ENCODE results near the gene BAIAP2L2.
"Not testable (repeated sequence)": the region's sequence is repeated elsewhere in the genome, so short reads cannot be mapped to it uniquely, and the experiment has no call there.

BAIAP2L2 gene

DNA sequence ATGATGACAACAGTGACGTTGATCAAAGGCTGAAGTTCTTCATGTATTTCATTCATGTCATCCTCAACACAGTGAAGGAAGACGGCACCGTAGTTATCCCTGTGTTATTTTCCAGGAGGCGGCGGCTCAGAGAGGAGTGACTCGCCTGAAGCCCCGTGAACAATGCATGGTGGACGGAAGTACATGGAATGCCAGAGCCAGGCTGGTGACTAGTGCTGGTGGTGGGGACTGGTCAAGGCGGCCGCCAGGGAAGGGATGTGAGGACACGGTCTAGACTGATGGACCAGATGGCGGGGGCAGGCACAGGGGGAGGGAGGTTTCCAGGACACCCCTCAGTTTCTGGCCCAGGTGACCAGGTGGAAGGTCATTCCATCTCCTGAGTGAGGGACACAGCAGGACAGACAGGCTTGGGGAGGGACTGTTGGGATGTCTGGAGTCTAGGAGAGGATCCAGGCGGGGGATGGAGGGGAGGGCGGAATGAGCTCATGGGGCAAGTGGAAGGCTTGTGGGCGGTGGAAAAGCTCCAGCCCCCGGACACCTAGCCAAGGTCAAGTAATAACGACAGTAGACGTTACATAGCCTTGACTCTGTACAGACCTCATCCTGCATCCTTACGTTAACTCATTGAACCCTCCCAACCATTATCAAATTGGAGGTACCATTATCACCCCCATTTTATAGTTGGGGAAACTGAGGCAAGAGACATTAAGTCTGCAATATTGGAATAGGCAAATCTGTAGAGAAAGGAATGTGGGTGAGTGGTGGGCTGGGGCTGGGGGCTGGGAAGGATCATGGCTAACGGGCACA lies 69.3 kb downstream of the BAIAP2L2 start:
- no peaks in the 10 kb centered on the region for H3K36me3 ChIP-seq
- no peaks in the 10 kb centered on the region for H3K27me3 ChIP-seq
- no peak overlapping the region for H3K27ac ChIP-seq
- no peak overlapping the region for H3K9ac ChIP-seq
- no peak overlapping the region for H3K4me2 ChIP-seq
- no peak overlapping the region for H3K4me3 ChIP-seq
- H3K4me1 ChIP-seq = peaks cover 24% of the 10 kb centered on the region
- H4K20me1 ChIP-seq = no peaks in the 10 kb centered on the region
- H3K9me3 ChIP-seq = no peaks in the 10 kb centered on the region
- TF ChIP-seq Cebpa-rat (IDR thresholded peaks at IDR 0.05) = no peak

GRCh38 chr22:38038890-38039812 lies 71.3 kb downstream of the BAIAP2L2 start:
- no peaks in the 10 kb centered on the region for H3K9me3 ChIP-seq
- H3K27me3 ChIP-seq = no peaks in the 10 kb centered on the region
- H3K4me3 ChIP-seq = no peak overlapping the region
- no peak overlapping the region for H3K27ac ChIP-seq
- H4K20me1 ChIP-seq = no peaks in the 10 kb centered on the region
- H3K9ac ChIP-seq = no peak overlapping the region
- H3K4me2 ChIP-seq = no peak overlapping the region
- H3K36me3 ChIP-seq = no peaks in the 10 kb centered on the region
- peaks cover 44% of the 10 kb centered on the region for H3K4me1 ChIP-seq
- TF ChIP-seq Cebpa-rat (IDR thresholded peaks at IDR 0.05) = no peak

DNA sequence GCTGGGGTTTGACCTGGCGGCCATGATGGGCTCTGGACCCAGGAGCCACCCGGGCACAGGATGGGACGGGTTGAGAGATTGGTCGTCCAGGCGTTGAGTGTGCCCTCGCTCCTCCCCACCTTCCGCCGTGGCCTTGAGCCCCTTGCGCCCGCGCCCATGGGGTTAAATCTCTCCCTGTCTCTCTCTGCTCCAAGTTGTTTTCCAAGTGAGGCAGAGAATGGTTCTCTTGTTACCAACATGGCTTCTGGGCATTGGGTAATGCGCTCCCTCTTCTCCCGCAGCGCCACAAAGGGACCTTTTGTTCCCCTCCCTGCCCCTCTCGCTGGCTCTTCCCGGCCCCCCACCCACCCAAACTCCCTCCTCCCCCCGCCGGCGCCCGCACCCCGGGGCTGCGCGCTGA lies 72.1 kb downstream of the BAIAP2L2 start:
- Histone ChIP-seq H3K9me3 (no peaks in the 10 kb centered on the region), H4K20me1 (no peaks in the 10 kb centered on the region), H3K27me3 (no peaks in the 10 kb centered on the region), H3K27ac (no peak overlapping the region), H3K36me3 (no peaks in the 10 kb centered on the region), H3K4me3 (no peak overlapping the region), H3K4me2 (no peak overlapping the region), H3K9ac (no peak overlapping the region), H3K4me1 (peaks cover 51% of the 10 kb centered on the region)
- TF ChIP-seq Cebpa-rat (IDR thresholded peaks at IDR 0.05) = no peak

- not testable (repeated sequence) for H3K9ac ChIP-seq, H3K27me3 ChIP-seq, H4K20me1 ChIP-seq, H3K9me3 ChIP-seq, H3K4me2 ChIP-seq, H3K4me3 ChIP-seq, H3K27ac ChIP-seq, H3K36me3 ChIP-seq
- peaks cover 54% of the 10 kb centered on the region for H3K4me1 ChIP-seq
Observed at GRCh38 chr22:38037367-38038150, 72.9 kb downstream of the BAIAP2L2 start.

DNA sequence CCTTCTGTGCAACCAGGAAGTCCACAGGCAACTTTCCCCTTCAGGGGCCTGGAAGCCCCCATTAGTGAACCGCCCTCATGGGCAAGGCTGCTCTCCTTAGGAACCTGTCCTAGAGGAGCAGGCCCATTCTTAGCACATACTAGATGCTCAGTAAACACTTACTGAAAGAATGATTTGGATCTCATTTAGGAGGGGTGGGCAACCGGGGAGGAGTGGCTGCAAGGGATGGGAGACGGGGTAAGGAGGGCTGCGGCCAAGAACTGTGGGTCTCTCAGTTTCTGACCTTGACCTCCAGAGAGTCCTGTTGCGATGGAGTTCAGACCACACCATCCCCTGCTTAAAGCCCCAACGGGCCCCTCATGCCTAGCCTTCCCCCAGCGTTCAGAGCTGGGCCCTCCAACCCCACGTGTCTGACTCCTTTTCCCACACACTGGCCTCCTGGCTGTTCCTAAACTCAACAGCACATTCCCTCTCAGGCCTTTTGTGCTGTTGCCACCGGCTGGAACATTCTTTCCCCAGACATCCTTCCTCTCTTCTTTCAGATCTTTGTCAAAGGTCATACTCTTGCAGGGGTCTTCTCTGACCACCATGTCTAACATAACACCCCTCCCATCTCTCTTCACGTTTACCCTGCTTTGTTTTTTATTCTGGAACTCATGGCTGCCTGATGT lies 74.0 kb downstream of the BAIAP2L2 start:
- Histone ChIP-seq H3K9me3 (no peaks in the 10 kb centered on the region), H3K36me3 (no peaks in the 10 kb centered on the region), H3K9ac (no peak overlapping the region), H3K4me1 (peaks cover 46% of the 10 kb centered on the region), H4K20me1 (no peaks in the 10 kb centered on the region), H3K4me3 (no peak overlapping the region), H3K27me3 (no peaks in the 10 kb centered on the region), H3K27ac (no peak overlapping the region), H3K4me2 (peak overlapping the region; percentile 72)
- no peak for TF ChIP-seq Cebpa-rat (IDR thresholded peaks at IDR 0.05)

- Histone ChIP-seq H3K9ac (peak overlapping the region; percentile 32; the same call in 1 of the 2 replicates), H3K9me3 (no peaks in the 10 kb centered on the region), H3K27me3 (no peaks in the 10 kb centered on the region), H4K20me1 (no peaks in the 10 kb centered on the region), H3K27ac (no peak overlapping the region; the same call in 1 of the 2 replicates), H3K4me1 (peaks cover 53% of the 10 kb centered on the region), H3K36me3 (no peaks in the 10 kb centered on the region), H3K4me3 (no peak overlapping the region), H3K4me2 (peak overlapping the region; percentile 72)
- TF ChIP-seq Cebpa-rat (IDR thresholded peaks at IDR 0.05) = no peak
Observed at GRCh38 chr22:38035530-38035885, 75.0 kb downstream of the BAIAP2L2 start.
